PC-3 (cell line): ENCODE data around the gene NAT16. TPM values are rescaled to one million over a fixed set of nuclear protein-coding genes. Genes with fewer than 3 reads are reported as not detected.
A peak's percentile ranks its signal among the peaks of the same experiment; 100 is the strongest.

Experiments
- ATAC-seq: fragments of 200-7000 bp; cut with Tn5 transposase; 2 replicates; pipeline ENCODE4 v1.9.1; 2020; ENCODE audit warnings: mild to moderate bottlenecking, moderate library complexity
- BruUV-seq: library from RNA; stranded (reverse); fragments of 400-500 nt; replicated peaks from 2 replicates; lab custom pipeline; 2021; lab: Mats Ljungman, UMichigan
- CTCF ChIA-PET: fragments of 300-600 bp; sonication (Branson Sonifier 250); formaldehyde crosslinking; loops from one replicate; lab custom pipeline; 2022; ENCODE audit warnings: antibody characterized with exemption; lab: Charles Lee
- POLR2A ChIA-PET: fragments of 300-600 bp; sonication (Branson Sonifier 250); formaldehyde crosslinking; loops from one replicate; lab custom pipeline; 2022; ENCODE audit warnings: antibody characterized with exemption; ENCODE audit not compliant: unreplicated experiment; lab: Charles Lee
- DNase-seq: peaks from one replicate; pipeline ENCODE4 v3.0.0-alpha.2; 2015
- H2AFZ ChIP-seq: fragments of 300-600 bp; sonication (generic); 2 replicates; pipeline ENCODE4 v1.6.0; 2016; ENCODE audit warnings: antibody characterized with exemption, low read length
- H3F3A ChIP-seq: fragments of 300-600 bp; sonication (generic); one replicate; pipeline ENCODE4 v1.6.0; 2017; ENCODE audit warnings: antibody characterized with exemption, low read length, control low read depth, mild to moderate bottlenecking; ENCODE audit not compliant: unreplicated experiment
- H3K27ac ChIP-seq: fragments of 300-600 bp; sonication (generic); 2 replicates; pipeline ENCODE4 v1.5.1; 2016; ENCODE audit warnings: mild to moderate bottlenecking, low read length
- H3K27me3 ChIP-seq: fragments of 300-600 bp; sonication (generic); 2 replicates; pipeline ENCODE4 v1.6.1; 2016; ENCODE audit warnings: low read length, mixed read lengths
- H3K36me3 ChIP-seq: fragments of 300-600 bp; sonication (generic); 2 replicates; pipeline ENCODE4 v1.6.1; 2016; ENCODE audit warnings: low read depth, mixed run types, low read length, mixed read lengths
- H3K4me1 ChIP-seq: fragments of 300-600 bp; sonication (generic); 2 replicates; pipeline ENCODE4 v1.5.1; 2016; ENCODE audit warnings: low read length; ENCODE audit not compliant: insufficient read depth
- H3K4me2 ChIP-seq: fragments of 300-600 bp; sonication (generic); 2 replicates; pipeline ENCODE4 v1.6.0; 2016; ENCODE audit warnings: low read length
- H3K4me3 ChIP-seq: fragments of 300-600 bp; sonication (generic); 2 replicates; pipeline ENCODE4 v1.5.1; 2016; ENCODE audit warnings: mild to moderate bottlenecking, low read length, mixed read lengths
- H3K79me2 ChIP-seq: fragments of 300-600 bp; sonication (generic); 2 replicates; pipeline ENCODE4 v1.6.1; 2017; ENCODE audit warnings: low read length, mixed read lengths
- H3K9ac ChIP-seq: fragments of 300-600 bp; sonication (generic); 2 replicates; pipeline ENCODE4 v1.6.0; 2016; ENCODE audit warnings: mild to moderate bottlenecking, low read length
- H3K9me2 ChIP-seq: fragments of 300-600 bp; sonication (generic); replicated peaks from 2 replicates; pipeline ENCODE4 v1.6.1; 2016; ENCODE audit warnings: mixed run types, low read length, mixed read lengths
- H3K9me3 ChIP-seq: fragments of 300-600 bp; sonication (generic); 2 replicates; pipeline ENCODE4 v1.6.1; 2016; ENCODE audit warnings: low read length, mixed read lengths
- H4K20me1 ChIP-seq: fragments of 300-600 bp; sonication (generic); 2 replicates; pipeline ENCODE4 v1.6.1; 2016; ENCODE audit warnings: low read length, mixed read lengths
- CTCF ChIP-seq: fragments of 300-600 bp; sonication (generic); conservative IDR thresholded peaks from 2 replicates; pipeline ENCODE4 v1.5.1; 2017; ENCODE audit warnings: antibody characterized with exemption, low read depth, mild to moderate bottlenecking, low read length
- EZH2 ChIP-seq: fragments of 300-600 bp; sonication (generic); IDR thresholded peaks from one replicate; pipeline ENCODE4 v1.6.1; 2017; ENCODE audit warnings: antibody characterized with exemption, mild to moderate bottlenecking, low read length; ENCODE audit not compliant: unreplicated experiment
- EZH2phosphoT487 ChIP-seq: fragments of 300-600 bp; sonication (generic); IDR thresholded peaks from 2 replicates; pipeline ENCODE4 v1.6.1; 2018; ENCODE audit warnings: mild to moderate bottlenecking, antibody characterized with exemption, low read length, borderline replicate concordance
- intact Hi-C: fragments of 100-400 bp; cut with micrococcal nuclease; formaldehyde crosslinking; loops from 2 replicates; pipeline ENCODE4 v1.9.0; 2023
- total RNA-seq: library from RNA; depleted of rRNA; stranded (reverse); fragments of >200 nt; gene quantifications from 2 replicates; pipeline ENCODE4 v1.2.3, GENCODE V29; 2014

NAT16 gene
- total RNA-seq, 1 experiment from 2014 or later = 0.26 TPM

- intact Hi-C loops = no loop called here
Observed at GRCh38 chr7:101165075-101165957, 14.8 kb downstream of the NAT16 start, which contains the start of gene VGF. Gene VGF (minus strand): TSS chr7:101165569. CDS start chr7:101164843, 726 bp downstream.

GRCh38 chr7:101164071-101164840 is 15.8 kb downstream of the NAT16 start:
- ATAC-seq (peak; percentile 18), DNase-seq (peak; percentile 56)
- CTCF ChIA-PET = interaction anchor here (2.0 kb wide), 1 partner anchor 20 kb away, joined by 9 read pairs; no protein-coding TSS in a partner anchor
- H3K27ac ChIP-seq = no peak overlapping the region
- no peak overlapping the region; the same call in 1 of the 2 replicates for H2AFZ ChIP-seq
- POLR2A ChIA-PET = no interaction called here
- no TSS peak for BruUV-seq
- H4K20me1 ChIP-seq = no peaks in the 10 kb centered on the region
- no peak for TF ChIP-seq CTCF
- no peak for TF ChIP-seq EZH2phosphoT487
- TF ChIP-seq EZH2 = no peak
- peak overlapping the region; percentile 90 for H3K4me2 ChIP-seq
- H3K36me3 ChIP-seq = peaks cover 2% of the 10 kb centered on the region; the same call in 1 of the 2 replicates
- peaks cover 28% of the 10 kb centered on the region for H3K27me3 ChIP-seq
- H3K4me1 ChIP-seq = peaks cover 61% of the 10 kb centered on the region
- H3F3A ChIP-seq = no peaks in the 10 kb centered on the region
- no peaks in the 10 kb centered on the region for H3K9me2 ChIP-seq
- intact Hi-C loops = no loop called here
- no peak overlapping the region for H3K9ac ChIP-seq
- H3K9me3 ChIP-seq = no peaks in the 10 kb centered on the region
- peak overlapping the region; percentile 67 for H3K4me3 ChIP-seq
- no peaks in the 10 kb centered on the region for H3K79me2 ChIP-seq

More at GRCh38 chr7:101165075-101165957, 14.8 kb downstream of the NAT16 start, which contains the start of gene VGF:
- H2AFZ ChIP-seq = no peak within 1 kb of the TSS
- no TSS peak for BruUV-seq
- H3K4me2 ChIP-seq = peak within 1 kb of the TSS; percentile 90
- TF ChIP-seq CTCF (no peak), EZH2 (no peak), EZH2phosphoT487 (no peak)
- no peaks in the 10 kb centered on the region for H3F3A ChIP-seq
- H3K27me3 ChIP-seq = peaks cover 33% of the 10 kb centered on the region
- H3K4me1 ChIP-seq = peaks cover 56% of the 10 kb centered on the region
- peak within 1 kb of the TSS; percentile 67; the same call in 1 of the 2 replicates for H3K4me3 ChIP-seq
- POLR2A ChIA-PET = interaction anchor here (0.7 kb wide), 1 partner anchor 35 kb away, joined by 6 read pairs; no protein-coding TSS in a partner anchor
- CTCF ChIA-PET = interaction anchor here (0.7 kb wide), 1 partner anchor 126 kb away, joined by 5 read pairs; no protein-coding TSS in a partner anchor
- ATAC-seq (peak; percentile 24), DNase-seq (peak; percentile 89)
- no peak within 1 kb of the TSS for H3K27ac ChIP-seq
- H3K9ac ChIP-seq = no peak within 1 kb of the TSS
- no peaks in the 10 kb centered on the region for H4K20me1 ChIP-seq
- H3K79me2 ChIP-seq = no peaks in the 10 kb centered on the region
- H3K36me3 ChIP-seq = no peaks in the 10 kb centered on the region
- H3K9me2 ChIP-seq = no peaks in the 10 kb centered on the region
- H3K9me3 ChIP-seq = no peaks in the 10 kb centered on the region
